Measurements from ENCODE around the gene BMP2. TPM values are rescaled to one million over a fixed set of nuclear protein-coding genes. Genes with fewer than 3 reads are reported as not detected.

BMP2 gene
- total RNA-seq, 1 donor from 2014 or later, result 9.2 TPM

DNA sequence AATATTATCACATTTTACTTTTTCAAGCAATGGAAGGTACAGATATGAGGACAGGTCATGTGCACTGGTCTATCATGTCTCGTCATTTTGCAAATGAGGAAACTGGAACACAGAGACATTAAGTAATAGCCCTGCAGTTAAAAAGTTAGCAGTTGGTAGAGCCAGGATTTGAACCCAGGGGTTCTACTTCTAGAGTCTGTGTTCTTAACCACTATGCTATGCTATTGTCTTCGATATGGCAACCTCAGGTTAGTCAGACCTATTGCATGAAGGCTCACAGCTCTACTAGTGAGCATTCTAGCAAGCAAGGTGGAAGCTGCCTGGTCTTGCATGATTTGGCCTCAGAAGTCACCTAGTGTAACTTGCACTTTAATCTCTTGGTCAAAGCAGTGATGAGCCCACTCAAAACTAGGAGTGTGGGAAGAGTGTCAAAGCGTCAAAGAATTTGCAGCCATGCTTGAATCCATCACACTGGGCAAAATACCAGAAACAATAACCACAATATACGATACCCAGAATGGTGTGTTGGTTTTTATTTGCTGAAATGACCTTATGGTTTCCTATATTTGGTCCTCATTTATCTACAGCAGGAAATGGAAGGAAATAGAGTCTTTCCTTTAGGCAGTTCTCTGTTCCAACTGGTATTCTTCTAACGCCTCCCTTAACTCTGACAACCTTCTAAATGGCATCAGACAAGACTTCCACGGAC lies 20.4 kb upstream of the BMP2 start:
- Mint-ChIP-seq H3K27me3 (ENCODE audit: low read depth, unreplicated experiment) (no peaks in the 10 kb centered on the region), H3K9me3 (ENCODE audit: unreplicated experiment) (no peaks in the 10 kb centered on the region), H3K4me1 (ENCODE audit: low read depth, unreplicated experiment) (no peaks in the 10 kb centered on the region), H3K27ac (ENCODE audit: unreplicated experiment) (no peak overlapping the region), H3K4me3 (ENCODE audit: unreplicated experiment) (no peak overlapping the region), H3K36me3 (ENCODE audit: low read depth, unreplicated experiment) (no peaks in the 10 kb centered on the region)
- Histone ChIP-seq H3K4me3 (ENCODE audit: insufficient read depth, low read depth, low read length) (no peak overlapping the region), H3K27me3 (ENCODE audit: insufficient read depth, low read length) (no peaks in the 10 kb centered on the region), H3K79me2 (ENCODE audit: insufficient read depth, low read length) (no peaks in the 10 kb centered on the region), H3K9ac (ENCODE audit: low read length) (no peak overlapping the region), H3K4me1 (ENCODE audit: insufficient read depth, low read length) (no peaks in the 10 kb centered on the region), H3K4me2 (ENCODE audit: low read length) (no peak overlapping the region), H2AFZ (ENCODE audit: low read depth, low read length) (no peak overlapping the region), H3K36me3 (ENCODE audit: insufficient read depth, low read length) (no peaks in the 10 kb centered on the region), H3K27ac (ENCODE audit: low read depth, low read length) (no peak overlapping the region), H4K20me1 (ENCODE audit: insufficient read depth, low read length) (no peaks in the 10 kb centered on the region), H3K9me3 (ENCODE audit: insufficient read depth, low read depth, low read length) (no peaks in the 10 kb centered on the region)
- DNase-seq (ENCODE audit: low read depth) (no peak), FAIRE-seq (no peak)
- TF ChIP-seq, protein P1, sequence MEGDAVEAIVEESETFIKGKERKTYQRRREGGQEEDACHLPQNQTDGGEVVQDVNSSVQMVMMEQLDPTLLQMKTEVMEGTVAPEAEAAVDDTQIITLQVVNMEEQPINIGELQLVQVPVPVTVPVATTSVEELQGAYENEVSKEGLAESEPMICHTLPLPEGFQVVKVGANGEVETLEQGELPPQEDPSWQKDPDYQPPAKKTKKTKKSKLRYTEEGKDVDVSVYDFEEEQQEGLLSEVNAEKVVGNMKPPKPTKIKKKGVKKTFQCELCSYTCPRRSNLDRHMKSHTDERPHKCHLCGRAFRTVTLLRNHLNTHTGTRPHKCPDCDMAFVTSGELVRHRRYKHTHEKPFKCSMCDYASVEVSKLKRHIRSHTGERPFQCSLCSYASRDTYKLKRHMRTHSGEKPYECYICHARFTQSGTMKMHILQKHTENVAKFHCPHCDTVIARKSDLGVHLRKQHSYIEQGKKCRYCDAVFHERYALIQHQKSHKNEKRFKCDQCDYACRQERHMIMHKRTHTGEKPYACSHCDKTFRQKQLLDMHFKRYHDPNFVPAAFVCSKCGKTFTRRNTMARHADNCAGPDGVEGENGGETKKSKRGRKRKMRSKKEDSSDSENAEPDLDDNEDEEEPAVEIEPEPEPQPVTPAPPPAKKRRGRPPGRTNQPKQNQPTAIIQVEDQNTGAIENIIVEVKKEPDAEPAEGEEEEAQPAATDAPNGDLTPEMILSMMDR (IDR thresholded peaks at IDR 0.05; ENCODE audit: insufficient read depth, low read depth, low read length), result no peak
- TF ChIP-seq EZH2 (IDR thresholded peaks at IDR 0.05; ENCODE audit: insufficient read depth, low read length), result no peak

DNA sequence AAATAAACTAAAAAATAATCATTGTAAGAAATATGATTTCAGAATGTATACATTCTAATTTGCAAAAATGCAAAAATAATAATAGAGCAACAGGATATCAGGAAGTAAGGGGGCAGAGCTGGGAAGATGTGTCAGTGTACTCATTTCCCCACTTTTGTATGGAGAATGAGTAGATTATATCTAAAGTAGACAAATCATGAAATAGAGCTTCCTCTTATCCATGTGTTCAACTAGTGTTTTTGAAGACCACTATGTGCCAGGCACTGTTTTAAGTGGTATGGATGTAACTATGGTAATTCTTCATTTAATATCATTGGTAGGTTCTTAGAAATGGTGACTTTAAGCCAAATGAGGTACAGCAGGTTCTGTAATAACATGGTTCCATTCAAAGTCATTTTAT lies 17.0 kb upstream of the BMP2 start:
- H3K79me2 ChIP-seq (ENCODE audit: insufficient read depth, low read length), result no peaks in the 10 kb centered on the region
- no peaks in the 10 kb centered on the region for H3K9me3 ChIP-seq (ENCODE audit: insufficient read depth, low read depth, low read length)
- H3K9ac ChIP-seq (ENCODE audit: low read length), result no peak overlapping the region
- FAIRE-seq, result no peak
- H3K27ac ChIP-seq (ENCODE audit: low read depth, low read length), result no peak overlapping the region
- no peaks in the 10 kb centered on the region for H4K20me1 ChIP-seq (ENCODE audit: insufficient read depth, low read length)
- H3K4me3 ChIP-seq (ENCODE audit: insufficient read depth, low read depth, low read length), result no peak overlapping the region
- Mint-ChIP-seq H3K4me1 (ENCODE audit: low read depth, unreplicated experiment) (no peaks in the 10 kb centered on the region), H3K9me3 (ENCODE audit: unreplicated experiment) (peaks cover 5% of the 10 kb centered on the region), H3K36me3 (ENCODE audit: low read depth, unreplicated experiment) (no peaks in the 10 kb centered on the region), H3K27ac (ENCODE audit: unreplicated experiment) (no peak overlapping the region), H3K4me3 (ENCODE audit: unreplicated experiment) (no peak overlapping the region), H3K27me3 (ENCODE audit: low read depth, unreplicated experiment) (peaks cover 5% of the 10 kb centered on the region)
- no peak overlapping the region for H2AFZ ChIP-seq (ENCODE audit: low read depth, low read length)
- H3K4me2 ChIP-seq (ENCODE audit: low read length), result no peak overlapping the region
- no peak for TF ChIP-seq EZH2 (IDR thresholded peaks at IDR 0.05; ENCODE audit: insufficient read depth, low read length)
- TF ChIP-seq, protein P1 (IDR thresholded peaks at IDR 0.05; ENCODE audit: insufficient read depth, low read depth, low read length), result no peak
- no peaks in the 10 kb centered on the region for H3K4me1 ChIP-seq (ENCODE audit: insufficient read depth, low read length)
- H3K27me3 ChIP-seq (ENCODE audit: insufficient read depth, low read length), result no peaks in the 10 kb centered on the region
- no peak for DNase-seq (ENCODE audit: low read depth)
- H3K36me3 ChIP-seq (ENCODE audit: insufficient read depth, low read length), result no peaks in the 10 kb centered on the region
